Measurements from ENCODE around the gene PGK1.

GRCh38 chrX:78063687-78064086 is 40.4 kb upstream of the PGK1 start:
- TF ChIP-seq CTCF (IDR thresholded peaks at IDR 0.05) (no peak), POLR2A (IDR thresholded peaks at IDR 0.05) (no peak)

Measured in adrenal gland (tissue), 5 donors.